ENCODE measurements around the gene KCTD11. TPM values are rescaled to one million over a fixed set of nuclear protein-coding genes. Genes with fewer than 3 reads are reported as not detected.
A peak's percentile ranks its signal among the peaks of the same experiment; 100 is the strongest.
"Not testable (repeated sequence)": the region's sequence is repeated elsewhere in the genome, so short reads cannot be mapped to it uniquely, and the experiment has no call there.

Gene KCTD11
- total and polyA plus RNA-seq, 4 experiments from 2014 or later = 0.33 to 4.3 (median 2.7) TPM

DNA sequence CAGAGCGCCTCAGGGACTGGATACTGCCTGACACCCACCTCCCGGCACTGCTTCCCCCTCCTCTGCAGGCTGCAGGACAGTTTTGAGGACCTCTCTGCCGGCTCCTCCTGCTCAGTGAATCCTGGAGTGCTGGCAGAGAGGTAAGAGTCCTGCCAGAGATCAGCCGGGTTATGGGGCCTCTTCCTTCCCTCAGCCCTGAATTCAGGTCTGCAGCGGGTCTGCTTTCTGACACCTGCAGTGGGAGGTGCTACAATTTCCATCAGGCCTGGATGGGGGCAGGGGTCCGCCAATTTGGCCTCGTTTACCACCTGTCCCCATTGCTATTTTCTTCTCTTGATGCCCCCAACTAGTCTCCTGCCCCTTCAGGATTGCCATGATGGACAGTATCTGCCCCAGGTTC lies 19.9 kb upstream of the KCTD11 start:
- peak overlapping the region; percentile 61 to 79 (median 74) for H3K4me3 Mint-ChIP-seq
- H3K4me1 ChIP-seq (ENCODE audit: insufficient read depth, low read length) = peaks cover 67% of the 10 kb centered on the region
- no peak overlapping the region for H3K27ac ChIP-seq (ENCODE audit: low read depth, low read length)
- DNase-seq = peak in 1 of 5 donors; percentile 25
- no peaks in the 10 kb centered on the region for H3K27me3 ChIP-seq (ENCODE audit: insufficient read depth, low read length)
- peak overlapping the region; percentile 92 to 97 (median 94) for H3K27ac Mint-ChIP-seq
- intact Hi-C loops (cut with micrococcal nuclease) = no loop called here
- no peaks in the 10 kb centered on the region for H3K9me3 ChIP-seq (ENCODE audit: control insufficient read depth in 1 of 2, low read length in 2 of 2)
- no peaks in the 10 kb centered on the region for H3K27me3 Mint-ChIP-seq
- H3K4me3 ChIP-seq (ENCODE audit: low read length in 2 of 2) = peak overlapping the region in 1 of 2 donors; percentile 22
- CTCF ChIA-PET (ENCODE audit: partially characterized antibody) = no interaction called here
- H3K36me3 Mint-ChIP-seq = peaks cover 3 to 10% of the 10 kb centered on the region in 2 donors
- POLR2A ChIA-PET (ENCODE audit: partially characterized antibody) = interaction anchor here (1.1 to 7.4 kb wide), 3 partner anchors 12 to 97 kb away, joined by 3 to 187 read pairs (median 4); partner anchors contain the start of genes DVL2 and GPS2
- no peaks in the 10 kb centered on the region for H3K36me3 ChIP-seq (ENCODE audit: insufficient read depth, low read length)
- peaks cover 42 to 75% (median 60%) of the 10 kb centered on the region in 4 donors for H3K4me1 Mint-ChIP-seq
- peaks cover 0 to 4% (median 0%) of the 10 kb centered on the region in 8 donors for H3K9me3 Mint-ChIP-seq

- H3K27ac ChIP-seq (ENCODE audit: low read depth, low read length); H3K27me3 Mint-ChIP-seq; H3K36me3 ChIP-seq (ENCODE audit: insufficient read depth, low read length); H3K9me3 Mint-ChIP-seq; H3K9me3 ChIP-seq (ENCODE audit: control insufficient read depth in 1 of 2, low read length in 2 of 2); intact Hi-C loops (cut with micrococcal nuclease); H3K27me3 ChIP-seq (ENCODE audit: insufficient read depth, low read length); CTCF ChIA-PET (ENCODE audit: partially characterized antibody): not testable (repeated sequence)
- POLR2A ChIA-PET (ENCODE audit: partially characterized antibody) = interaction anchor here (1.1 to 7.4 kb wide), 3 partner anchors 11 to 98 kb away, joined by 3 to 187 read pairs (median 4); partner anchors contain the start of genes DVL2 and GPS2
- Mint-ChIP-seq H3K4me1 (peaks cover 43 to 80% (median 63%) of the 10 kb centered on the region in 4 donors), H3K36me3 (peaks cover 5 to 15% of the 10 kb centered on the region in 2 donors), H3K27ac (peak overlapping the region; percentile 92 to 97 (median 94)), H3K4me3 (peak overlapping the region; percentile 61 to 79 (median 74))
- DNase-seq = peak; percentile 55 to 86 (median 71)
- H3K4me3 ChIP-seq (ENCODE audit: low read length in 2 of 2) = peak overlapping the region in 1 of 2 donors; percentile 22
- H3K4me1 ChIP-seq (ENCODE audit: insufficient read depth, low read length) = peaks cover 72% of the 10 kb centered on the region
Observed at GRCh38 chr17:7332600-7333069, 19.3 kb upstream of the KCTD11 start.

- H3K9me3 Mint-ChIP-seq = no peaks in the 10 kb centered on the region
- peak overlapping the region in 6 of 7 donors; percentile 85 to 99 (median 94) for H3K27ac Mint-ChIP-seq
- H3K4me3 ChIP-seq (ENCODE audit: low read length in 2 of 2) = no peak overlapping the region
- H3K27ac ChIP-seq (ENCODE audit: low read depth, low read length) = no peak overlapping the region
- ChIA-PET POLR2A (ENCODE audit: partially characterized antibody) (interaction anchor here (0.6 to 7.4 kb wide), 15 partner anchors 13 to 252 kb away, joined by 3 to 187 read pairs (median 11); partner anchors contain the start of genes ACADVL, DLG4, GABARAP and GPS2), CTCF (ENCODE audit: partially characterized antibody) (interaction anchor here (1.0 to 5.8 kb wide), 15 partner anchors 10 to 289 kb away, joined by 3 to 115 read pairs (median 8); partner anchors contain the start of genes GPS2, TMEM102 and TMEM95)
- no peaks in the 10 kb centered on the region for H3K9me3 ChIP-seq (ENCODE audit: control insufficient read depth in 1 of 2, low read length in 2 of 2)
- H3K36me3 Mint-ChIP-seq = peaks cover 14 to 20% of the 10 kb centered on the region in 2 donors
- no peaks in the 10 kb centered on the region for H3K27me3 Mint-ChIP-seq
- H3K36me3 ChIP-seq (ENCODE audit: insufficient read depth, low read length) = peaks cover 6% of the 10 kb centered on the region
- H3K4me3 Mint-ChIP-seq = peak overlapping the region; percentile 59 to 99 (median 80)
- H3K4me1 ChIP-seq (ENCODE audit: insufficient read depth, low read length) = peaks cover 86% of the 10 kb centered on the region
- intact Hi-C loops (cut with micrococcal nuclease) = no loop called here
- H3K27me3 ChIP-seq (ENCODE audit: insufficient read depth, low read length) = no peaks in the 10 kb centered on the region
- H3K4me1 Mint-ChIP-seq = peaks cover 38 to 77% (median 57%) of the 10 kb centered on the region in 4 donors
- DNase-seq = peak in 1 of 5 donors; percentile 27
Observed at GRCh38 chr17:7334938-7335538, 16.9 kb upstream of the KCTD11 start.

- not testable (repeated sequence) for H3K27me3 ChIP-seq (ENCODE audit: insufficient read depth, low read length); H3K4me3 ChIP-seq (ENCODE audit: low read length in 2 of 2); DNase-seq; H3K9me3 Mint-ChIP-seq; H3K9me3 ChIP-seq (ENCODE audit: control insufficient read depth in 1 of 2, low read length in 2 of 2); H3K27me3 Mint-ChIP-seq; H3K36me3 ChIP-seq (ENCODE audit: insufficient read depth, low read length)
- Histone ChIP-seq H3K27ac (ENCODE audit: low read depth, low read length) (peak overlapping the region; percentile 74), H3K4me1 (ENCODE audit: insufficient read depth, low read length) (peaks cover 80% of the 10 kb centered on the region)
- peaks cover 18 to 25% of the 10 kb centered on the region in 2 donors for H3K36me3 Mint-ChIP-seq
- CTCF ChIA-PET (ENCODE audit: partially characterized antibody) = interaction anchor here (0.6 to 5.8 kb wide), 24 partner anchors 10 to 783 kb away, joined by 3 to 115 read pairs (median 5); partner anchors contain the start of genes GPS2, TMEM102, TMEM95 and TP53
- peaks cover 38 to 76% (median 57%) of the 10 kb centered on the region in 4 donors for H3K4me1 Mint-ChIP-seq
- peak overlapping the region; percentile 59 to 99 (median 94) for H3K4me3 Mint-ChIP-seq
- peak overlapping the region; percentile 89 to 99 (median 97) for H3K27ac Mint-ChIP-seq
- POLR2A ChIA-PET (ENCODE audit: partially characterized antibody) = interaction anchor here (0.6 to 7.4 kb wide), 30 partner anchors 11 to 351 kb away, joined by 3 to 187 read pairs (median 10); partner anchors contain the start of genes ACADVL, CTDNEP1, DLG4 and DVL2
- intact Hi-C loops (cut with micrococcal nuclease) = loop anchor here (1.0 to 2.0 kb wide), 4 partner anchors 11 to 69 kb away; partner anchors contain the start of gene TMEM256
Observed at GRCh38 chr17:7335765-7336164, 16.2 kb upstream of the KCTD11 start.

- ChIA-PET CTCF (ENCODE audit: partially characterized antibody) (interaction anchor here (0.6 to 5.8 kb wide), 28 partner anchors 9 to 783 kb away, joined by 3 to 115 read pairs (median 5); partner anchors contain the start of genes GPS2, PHF23, TMEM102 and TMEM95), POLR2A (ENCODE audit: partially characterized antibody) (interaction anchor here (0.6 to 7.4 kb wide), 40 partner anchors 8 to 508 kb away, joined by 3 to 187 read pairs (median 6); partner anchors contain the start of genes ACADVL, CTDNEP1, DLG4 and DVL2)
- H3K9me3 ChIP-seq (ENCODE audit: control insufficient read depth in 1 of 2, low read length in 2 of 2) = no peaks in the 10 kb centered on the region
- no peaks in the 10 kb centered on the region for H3K27me3 ChIP-seq (ENCODE audit: insufficient read depth, low read length)
- H3K4me3 Mint-ChIP-seq = peak within 1 kb of the TSS; percentile 88 to 99 (median 98)
- peaks cover 15% of the 10 kb centered on the region for H3K36me3 ChIP-seq (ENCODE audit: insufficient read depth, low read length)
- peaks cover 81% of the 10 kb centered on the region for H3K4me1 ChIP-seq (ENCODE audit: insufficient read depth, low read length)
- intact Hi-C loops (cut with micrococcal nuclease) = loop anchor here (1.0 to 2.0 kb wide), 5 partner anchors 7 to 68 kb away; partner anchors contain the start of genes NEURL4 and TMEM256
- peak; percentile 78 to 90 (median 81) for DNase-seq
- H3K27ac Mint-ChIP-seq = peak within 1 kb of the TSS; percentile 89 to 99 (median 97)
- peak within 1 kb of the TSS; percentile 94 to 98 for H3K4me3 ChIP-seq (ENCODE audit: low read length in 2 of 2)
- H3K27ac ChIP-seq (ENCODE audit: low read depth, low read length) = peak within 1 kb of the TSS; percentile 74
- H3K27me3 Mint-ChIP-seq = no peaks in the 10 kb centered on the region
- peaks cover 0 to under 1% (median 0%) of the 10 kb centered on the region in 8 donors for H3K9me3 Mint-ChIP-seq
- H3K36me3 Mint-ChIP-seq = peaks cover 21 to 29% of the 10 kb centered on the region in 2 donors
- peaks cover 38 to 75% (median 56%) of the 10 kb centered on the region in 4 donors for H3K4me1 Mint-ChIP-seq
Observed at GRCh38 chr17:7336240-7337175, 15.5 kb upstream of the KCTD11 start, which contains the start of gene ACAP1. Gene ACAP1 (plus strand): TSS chr17:7336529. CDS start chr17:7336735, 206 bp downstream.

DNA sequence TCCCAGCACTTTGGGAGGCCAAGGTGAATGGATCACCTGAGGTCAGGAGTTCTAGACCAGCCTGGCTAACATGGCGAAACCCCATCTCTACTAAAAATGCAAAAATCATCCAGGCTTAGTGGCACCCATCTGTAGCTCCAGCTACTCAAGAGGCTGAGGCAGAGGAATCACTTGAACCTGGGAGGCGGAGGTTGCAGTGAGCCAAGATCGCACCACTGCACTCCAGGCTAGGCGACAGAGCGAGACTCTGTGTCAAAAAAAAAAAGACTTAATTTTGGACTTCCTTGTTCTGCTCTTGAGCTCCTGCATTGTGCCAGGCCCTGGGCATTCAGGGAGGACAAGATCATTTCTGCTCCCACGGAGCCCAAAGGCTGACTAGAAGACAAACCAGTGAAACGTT lies 14.4 kb upstream of the KCTD11 start:
- H3K27ac ChIP-seq (ENCODE audit: low read depth, low read length) = peak overlapping the region; percentile 74
- ChIA-PET POLR2A (ENCODE audit: partially characterized antibody) (interaction anchor here (0.6 to 7.4 kb wide), 24 partner anchors 9 to 378 kb away, joined by 3 to 187 read pairs (median 11); partner anchors contain the start of genes CTDNEP1, GPS2, KCTD11 and MPDU1), CTCF (ENCODE audit: partially characterized antibody) (interaction anchor here (0.9 to 5.8 kb wide), 13 partner anchors 8 to 782 kb away, joined by 3 to 115 read pairs (median 14); partner anchors contain the start of genes GPS2, PHF23, TMEM102 and TMEM95)
- H3K4me1 Mint-ChIP-seq = peaks cover 32 to 69% (median 50%) of the 10 kb centered on the region in 4 donors
- peaks cover 75% of the 10 kb centered on the region for H3K4me1 ChIP-seq (ENCODE audit: insufficient read depth, low read length)
- peak overlapping the region; percentile 89 to 99 (median 97) for H3K27ac Mint-ChIP-seq
- not testable (repeated sequence) for H3K27me3 ChIP-seq (ENCODE audit: insufficient read depth, low read length); H3K9me3 ChIP-seq (ENCODE audit: control insufficient read depth in 1 of 2, low read length in 2 of 2); H3K9me3 Mint-ChIP-seq; DNase-seq; H3K27me3 Mint-ChIP-seq
- peaks cover 25% of the 10 kb centered on the region for H3K36me3 ChIP-seq (ENCODE audit: insufficient read depth, low read length)
- peaks cover 23 to 39% of the 10 kb centered on the region in 2 donors for H3K36me3 Mint-ChIP-seq
- H3K4me3 Mint-ChIP-seq = peak overlapping the region; percentile 88 to 99 (median 98)
- intact Hi-C loops (cut with micrococcal nuclease) = loop anchor here (1.0 to 2.0 kb wide), 2 partner anchors 8 to 29 kb away; partner anchors contain the start of gene NEURL4
- peak overlapping the region; percentile 94 to 98 for H3K4me3 ChIP-seq (ENCODE audit: low read length in 2 of 2)
